Subcutaneous abdominal adipose tissue (tissue), 5 donors: Measurements from ENCODE around the gene IL1B.

Experiments
- H3K27ac ChIP-seq: one replicate; pipeline ENCODE4 v1.7.0; 2013; ENCODE audit warnings: low read depth, mild to moderate bottlenecking, inconsistent platforms, low read length, moderate library complexity
- H3K27me3 ChIP-seq, 5 donors: one replicate each; pipeline ENCODE4 v1.7.0; 2013; ENCODE audit warnings: low read length in 5 of 5, inconsistent platforms in 1 of 5; ENCODE audit not compliant: control insufficient read depth in 5 of 5, insufficient read depth in 4 of 5
- H3K36me3 ChIP-seq, 5 donors: one replicate each; pipeline ENCODE4 v1.7.0; 2013; ENCODE audit warnings: low read length in 5 of 5; ENCODE audit not compliant: control insufficient read depth in 5 of 5, insufficient read depth in 5 of 5
- H3K4me1 ChIP-seq, 5 donors: one replicate each; pipeline ENCODE4 v1.7.0; 2013; ENCODE audit warnings: low read length in 5 of 5, mild to moderate bottlenecking in 3 of 5, moderate library complexity in 1 of 5; ENCODE audit not compliant: control insufficient read depth in 5 of 5, insufficient read depth in 5 of 5
- H3K4me3 ChIP-seq, 5 donors: one replicate each; pipeline ENCODE4 v1.7.0; 2013; ENCODE audit warnings: low read length in 5 of 5, low read depth in 1 of 5
- H3K9ac ChIP-seq, 5 donors: one replicate each; pipeline ENCODE4 v1.7.0; 2013; ENCODE audit warnings: low read length in 5 of 5, mild to moderate bottlenecking in 4 of 5, moderate library complexity in 3 of 5
- H3K9me3 ChIP-seq, 5 donors: one replicate each; pipeline ENCODE4 v1.7.0; 2013; ENCODE audit warnings: low read length in 5 of 5; ENCODE audit not compliant: control insufficient read depth in 5 of 5
- donor health status: healthy.
- donor health status: healthy.
- donor health status: healthy.
- donor health status: healthy.
- donor health status: healthy.

IL1B gene

DNA sequence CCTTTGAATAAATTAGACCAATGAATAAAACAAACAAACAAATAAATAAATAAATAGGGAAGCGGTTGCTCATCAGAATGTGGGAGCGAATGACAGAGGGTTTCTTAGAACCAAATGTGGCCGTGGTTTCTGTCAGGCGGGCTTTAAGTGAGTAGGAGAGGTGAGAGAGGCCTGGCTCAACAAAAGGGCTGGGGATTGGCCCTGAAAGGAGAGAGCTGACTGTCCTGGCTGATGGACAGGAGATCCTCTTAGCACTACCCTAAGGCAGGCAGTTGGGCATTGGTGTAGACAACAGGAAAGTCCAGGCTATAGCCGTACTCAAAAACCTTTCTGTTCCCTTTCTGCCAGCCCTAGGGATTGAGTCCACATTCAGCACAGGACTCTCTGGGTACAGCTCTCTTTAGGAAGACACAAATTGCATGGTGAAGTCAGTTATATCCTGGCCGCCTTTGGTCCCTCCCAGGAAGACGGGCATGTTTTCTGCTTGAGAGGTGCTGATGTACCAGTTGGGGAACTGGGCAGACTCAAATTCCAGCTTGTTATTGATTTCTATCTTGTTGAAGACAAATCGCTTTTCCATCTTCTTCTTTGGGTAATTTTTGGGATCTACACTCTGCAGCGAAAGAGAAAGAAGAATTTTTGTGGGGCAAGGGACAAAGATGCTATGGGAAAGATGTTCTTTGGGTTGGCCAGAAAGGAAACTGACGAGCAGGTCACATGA, 6.5 kb downstream of the IL1B start:
- H3K27ac ChIP-seq = no peak overlapping the region
- H3K27me3 ChIP-seq = no peaks in the 10 kb centered on the region
- peaks cover 4 to 22% (median 15%) of the 10 kb centered on the region in 5 donors for H3K4me1 ChIP-seq
- no peaks in the 10 kb centered on the region for H3K36me3 ChIP-seq
- H3K4me3 ChIP-seq = no peak overlapping the region
- H3K9me3 ChIP-seq = no peaks in the 10 kb centered on the region
- H3K9ac ChIP-seq = no peak overlapping the region

DNA sequence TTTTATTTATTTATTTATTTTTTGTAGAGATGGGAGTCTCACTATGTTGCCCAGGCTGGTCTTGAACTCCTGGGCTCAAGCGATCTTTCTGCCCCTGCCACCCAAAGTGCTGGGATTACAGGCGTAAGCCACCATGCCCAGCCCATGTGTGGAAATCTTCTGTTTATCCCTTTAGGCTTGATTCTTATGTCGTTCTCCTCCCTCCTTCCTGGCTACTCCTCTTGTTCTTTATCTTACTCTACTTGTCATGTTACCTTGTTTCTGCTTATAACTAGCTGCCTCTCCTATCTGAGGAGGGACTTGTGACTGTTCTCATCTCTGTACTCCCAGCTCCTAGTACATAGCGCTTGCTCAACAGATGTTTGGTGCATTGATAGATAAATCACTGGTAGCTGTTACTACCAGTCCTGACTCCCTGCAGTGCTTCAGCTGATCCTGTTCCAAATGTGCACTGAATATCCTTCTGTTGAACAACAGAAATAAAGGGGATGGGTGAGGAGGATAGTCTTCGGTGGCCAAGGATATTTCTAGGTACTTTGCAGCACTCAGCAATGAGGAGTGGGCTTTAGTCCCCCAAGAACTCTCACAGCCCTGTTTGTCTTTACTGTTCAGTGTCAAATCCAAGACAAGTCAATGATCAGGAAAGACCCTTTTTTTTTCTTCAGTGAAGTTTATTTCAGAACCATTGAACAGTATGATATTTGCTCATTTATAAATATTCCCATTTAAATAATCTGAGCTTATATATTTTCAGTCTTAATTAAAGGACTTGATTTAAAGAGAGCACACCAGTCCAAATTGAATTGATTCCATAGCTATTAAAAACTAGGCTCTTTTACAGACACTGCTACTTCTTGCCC, 7.2 kb downstream of the IL1B start:
- Histone ChIP-seq H3K9ac (no peak overlapping the region), H3K27ac (no peak overlapping the region), H3K36me3 (no peaks in the 10 kb centered on the region), H3K27me3 (no peaks in the 10 kb centered on the region), H3K4me3 (no peak overlapping the region), H3K9me3 (no peaks in the 10 kb centered on the region), H3K4me1 (peaks cover 4 to 17% (median 11%) of the 10 kb centered on the region in 5 donors)

DNA sequence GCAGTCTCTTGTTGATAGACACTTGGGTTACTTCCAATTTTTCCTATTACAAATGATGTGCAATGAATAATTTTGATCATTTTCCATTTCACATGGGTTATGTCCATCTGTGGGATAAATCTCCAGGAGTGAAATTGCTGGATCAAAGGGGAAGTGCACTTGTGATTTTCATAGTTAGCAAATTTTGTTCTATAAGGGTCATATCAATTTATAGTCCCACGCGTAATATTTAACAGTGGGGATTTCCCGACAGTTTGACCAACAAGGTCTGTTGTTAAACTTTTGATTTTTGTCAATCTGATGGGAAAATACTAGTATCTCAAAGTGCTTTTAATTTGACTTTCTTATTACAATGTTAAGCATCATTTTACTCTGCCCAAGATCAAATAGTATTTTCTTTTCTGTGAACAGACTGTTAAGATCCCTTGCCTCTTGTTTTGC, 8.3 kb downstream of the IL1B start:
- Histone ChIP-seq H3K27ac (no peak overlapping the region), H3K9ac (no peak overlapping the region), H3K4me1 (peaks cover 0 to 15% (median 7%) of the 10 kb centered on the region in 5 donors), H3K27me3 (no peaks in the 10 kb centered on the region), H3K9me3 (no peaks in the 10 kb centered on the region), H3K4me3 (no peak overlapping the region), H3K36me3 (no peaks in the 10 kb centered on the region)

DNA sequence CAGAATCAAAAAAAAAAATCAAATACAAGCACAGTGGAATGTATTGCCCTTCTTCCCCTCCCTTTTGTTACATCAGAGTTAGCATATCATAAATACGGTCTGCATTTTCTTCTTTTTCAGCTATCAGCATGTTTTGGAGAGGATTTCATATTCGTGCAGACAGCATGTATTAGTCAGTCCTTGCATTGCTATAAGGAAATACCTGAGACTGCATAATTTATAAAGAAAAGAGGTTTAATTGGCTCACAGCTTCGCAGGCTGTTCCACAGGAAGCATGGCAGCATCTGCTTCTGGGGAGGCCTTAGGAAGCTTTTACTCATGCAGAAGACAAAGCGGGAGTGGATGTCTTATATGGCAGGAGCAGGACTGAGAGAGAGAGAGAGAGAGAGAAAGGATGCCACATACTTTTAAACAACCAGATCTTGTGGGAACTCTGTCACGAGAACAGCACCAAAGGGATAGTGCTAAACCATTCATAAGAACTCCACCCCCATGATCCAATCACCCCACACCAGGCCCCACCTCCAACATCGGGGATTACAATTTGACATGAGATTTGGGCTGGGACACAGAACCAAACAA, 8.9 kb downstream of the IL1B start:
- Histone ChIP-seq H3K4me1 (peaks cover 0 to 15% (median 7%) of the 10 kb centered on the region in 5 donors), H3K27me3 (no peaks in the 10 kb centered on the region), H3K9me3 (no peaks in the 10 kb centered on the region), H3K27ac (no peak overlapping the region), H3K36me3 (no peaks in the 10 kb centered on the region), H3K9ac (no peak overlapping the region), H3K4me3 (no peak overlapping the region)

DNA sequence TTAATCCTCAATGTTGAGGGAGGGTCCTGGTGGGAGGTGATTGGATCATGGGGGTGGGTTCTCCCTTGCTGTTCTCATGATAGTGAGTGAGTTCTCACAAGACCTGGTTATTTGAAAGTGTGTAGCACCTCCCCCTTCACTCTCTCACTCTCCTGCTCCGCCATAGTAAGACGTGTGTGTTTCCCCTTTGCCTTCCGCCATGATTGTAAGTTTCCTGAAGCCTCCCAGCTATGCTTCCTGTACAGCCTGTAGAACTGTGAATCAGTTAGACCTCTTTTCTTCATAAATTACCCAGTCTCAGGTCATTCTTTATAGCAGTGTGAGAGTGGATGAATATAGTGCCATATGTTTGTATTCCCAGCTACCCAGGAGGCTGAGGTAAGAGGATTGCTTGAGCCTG, 9.6 kb downstream of the IL1B start:
- Histone ChIP-seq H3K9ac (no peak overlapping the region), H3K9me3 (no peaks in the 10 kb centered on the region), H3K27ac (no peak overlapping the region), H3K4me3 (no peak overlapping the region), H3K36me3 (no peaks in the 10 kb centered on the region), H3K27me3 (no peaks in the 10 kb centered on the region), H3K4me1 (peaks cover 0 to 11% (median 7%) of the 10 kb centered on the region in 5 donors)

DNA sequence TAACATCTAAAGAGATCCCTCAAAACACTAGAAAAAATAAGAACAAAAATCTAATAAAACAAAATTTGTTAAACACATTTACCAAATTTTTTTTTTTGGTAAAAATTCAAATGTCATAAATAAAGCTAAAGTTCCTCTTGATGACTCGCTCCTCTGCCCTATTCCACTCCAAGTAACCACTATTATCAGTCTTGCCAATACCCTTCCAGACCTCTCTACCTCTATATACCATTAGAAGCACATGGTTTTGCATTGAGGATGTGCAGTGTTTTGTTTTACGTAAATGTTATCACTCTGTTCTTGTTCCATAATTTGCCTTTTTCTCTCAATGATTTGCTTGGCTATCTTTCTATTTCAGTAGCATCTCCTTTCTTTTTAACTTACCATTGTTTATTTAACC, 10.9 kb downstream of the IL1B start:
- no peaks in the 10 kb centered on the region for H3K9me3 ChIP-seq
- H3K9ac ChIP-seq = no peak overlapping the region
- H3K27me3 ChIP-seq = peaks cover 0 to 2% (median 0%) of the 10 kb centered on the region in 5 donors
- H3K4me3 ChIP-seq = no peak overlapping the region
- H3K4me1 ChIP-seq = peaks cover 0 to 7% (median 0%) of the 10 kb centered on the region in 5 donors
- H3K27ac ChIP-seq = no peak overlapping the region
- H3K36me3 ChIP-seq = no peaks in the 10 kb centered on the region

DNA sequence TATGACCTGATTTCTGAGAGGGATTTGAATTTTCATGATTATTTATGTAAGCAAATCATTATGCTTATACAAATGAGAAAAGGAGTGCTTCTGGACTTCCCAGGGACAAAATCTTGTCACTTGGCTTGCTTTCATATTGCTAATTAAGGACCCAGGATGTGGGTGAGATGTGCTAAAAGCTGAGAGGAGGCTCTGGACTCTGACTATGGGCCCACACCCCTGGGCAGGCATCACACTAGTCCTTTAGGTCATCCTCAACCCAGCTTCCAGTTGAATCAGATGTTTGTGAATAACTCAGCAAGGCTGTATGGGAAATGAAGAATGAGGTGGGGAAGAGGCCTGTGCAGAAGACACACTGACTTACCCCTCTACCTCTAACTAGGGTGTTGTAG, 11.9 kb downstream of the IL1B start:
- H3K4me1 ChIP-seq = peaks cover 0 to 7% (median 0%) of the 10 kb centered on the region in 5 donors
- no peaks in the 10 kb centered on the region for H3K9me3 ChIP-seq
- peaks cover 0 to 2% (median 0%) of the 10 kb centered on the region in 5 donors for H3K27me3 ChIP-seq
- H3K27ac ChIP-seq = no peak overlapping the region
- H3K4me3 ChIP-seq = no peak overlapping the region
- no peaks in the 10 kb centered on the region for H3K36me3 ChIP-seq
- no peak overlapping the region for H3K9ac ChIP-seq

DNA sequence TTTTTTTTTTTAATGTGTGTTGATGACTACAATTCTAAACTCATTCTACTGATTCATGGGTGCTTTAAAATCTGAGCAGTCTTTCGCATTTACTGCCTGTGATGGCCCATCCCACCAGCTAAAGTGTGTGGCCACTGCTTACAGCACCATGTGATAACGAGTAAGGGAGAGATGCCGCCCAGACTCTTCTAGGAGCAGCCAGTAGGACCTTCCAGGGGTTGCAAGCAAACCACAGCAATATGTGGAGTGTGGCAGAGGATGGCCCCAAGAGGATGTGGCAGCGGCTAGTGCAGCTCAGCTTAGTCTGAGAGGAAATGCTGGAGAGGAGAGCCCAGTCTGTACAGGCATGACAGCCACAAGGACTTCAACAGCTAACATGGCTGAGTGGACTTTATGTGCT, 14.9 kb downstream of the IL1B start:
- no peak overlapping the region for H3K9ac ChIP-seq
- no peaks in the 10 kb centered on the region for H3K9me3 ChIP-seq
- peaks cover 0 to 15% (median 7%) of the 10 kb centered on the region in 5 donors for H3K4me1 ChIP-seq
- H3K4me3 ChIP-seq = no peak overlapping the region
- no peak overlapping the region for H3K27ac ChIP-seq
- peaks cover 0 to 2% (median 0%) of the 10 kb centered on the region in 5 donors for H3K27me3 ChIP-seq
- no peaks in the 10 kb centered on the region for H3K36me3 ChIP-seq

DNA sequence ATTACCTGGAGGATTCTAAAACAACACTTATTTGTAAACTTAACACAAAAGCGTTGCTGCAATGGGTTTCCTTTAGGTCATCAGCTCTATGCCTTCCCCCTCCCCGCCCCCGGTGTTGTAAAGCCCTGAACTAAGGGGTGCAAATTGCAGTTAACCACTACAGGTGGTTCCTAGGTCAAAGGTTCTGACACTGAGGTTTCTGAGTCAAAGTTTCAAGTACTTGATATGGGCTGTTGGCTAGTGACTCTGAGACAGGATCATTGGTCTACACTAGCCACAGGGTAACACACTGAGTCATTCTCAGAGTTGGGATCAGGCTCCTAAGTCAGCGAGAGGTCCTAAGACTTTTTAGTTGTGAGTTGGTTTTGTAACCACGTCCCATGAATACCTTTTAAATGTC, 15.4 kb downstream of the IL1B start:
- Histone ChIP-seq H3K27ac (no peak overlapping the region), H3K9ac (no peak overlapping the region), H3K36me3 (no peaks in the 10 kb centered on the region), H3K4me3 (no peak overlapping the region), H3K4me1 (peaks cover 0 to 15% (median 7%) of the 10 kb centered on the region in 5 donors), H3K27me3 (peaks cover 0 to 2% (median 0%) of the 10 kb centered on the region in 5 donors), H3K9me3 (no peaks in the 10 kb centered on the region)

DNA sequence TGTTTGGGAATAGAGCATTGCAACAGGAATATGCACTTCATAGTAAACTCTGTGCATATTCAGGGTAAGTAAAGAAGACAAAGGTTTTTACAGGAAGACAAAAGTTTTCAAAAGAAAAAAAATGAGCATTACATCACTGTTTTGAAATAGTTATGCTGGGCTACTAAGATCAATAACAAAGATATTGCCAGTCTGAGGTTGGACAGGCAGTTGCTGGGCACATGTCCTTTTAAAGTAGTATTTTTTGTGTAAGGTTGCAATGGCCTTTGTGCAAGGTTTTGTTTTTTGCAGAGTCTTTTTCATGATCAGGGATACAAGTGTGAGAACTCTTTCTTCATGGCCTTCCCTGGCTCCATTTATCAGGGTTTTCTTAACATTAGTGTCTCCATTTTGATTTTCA, 16.2 kb downstream of the IL1B start:
- Histone ChIP-seq H3K27me3 (peaks cover 0 to 2% (median 0%) of the 10 kb centered on the region in 5 donors), H3K9ac (no peak overlapping the region), H3K9me3 (no peaks in the 10 kb centered on the region), H3K4me1 (peaks cover 0 to 15% (median 7%) of the 10 kb centered on the region in 5 donors), H3K36me3 (no peaks in the 10 kb centered on the region), H3K27ac (no peak overlapping the region), H3K4me3 (no peak overlapping the region)
